ENCODE data around the gene MED27. TPM values are rescaled to one million over a fixed set of nuclear protein-coding genes. Genes with fewer than 3 reads are reported as not detected.
"Not testable (repeated sequence)": the region's sequence is repeated elsewhere in the genome, so short reads cannot be mapped to it uniquely, and the experiment has no call there.

The MED27 gene
- total RNA-seq, 1 donor, result 13.3 TPM

GRCh38 chr9:132062806-132063205 lies 16.9 kb downstream of the MED27 start:
- no peaks in the 10 kb centered on the region for H3K4me1 ChIP-seq (ENCODE audit: insufficient read depth, low read length)
- no peaks in the 10 kb centered on the region for H3K9me3 ChIP-seq (ENCODE audit: low read depth, low read length)
- no peak overlapping the region for H3K4me3 ChIP-seq (ENCODE audit: low read length)
- H3K27me3 ChIP-seq (ENCODE audit: insufficient read depth, low read length), result no peaks in the 10 kb centered on the region

GRCh38 chr9:132061526-132061925 lies 18.1 kb downstream of the MED27 start:
- Histone ChIP-seq H3K27me3 (ENCODE audit: insufficient read depth, low read length) (no peaks in the 10 kb centered on the region), H3K9me3 (ENCODE audit: low read depth, low read length) (no peaks in the 10 kb centered on the region), H3K4me3 (ENCODE audit: low read length) (no peak overlapping the region), H3K4me1 (ENCODE audit: insufficient read depth, low read length) (no peaks in the 10 kb centered on the region)

GRCh38 chr9:132059361-132059760 lies 20.3 kb downstream of the MED27 start:
- Histone ChIP-seq H3K9me3 (ENCODE audit: low read depth, low read length) (no peaks in the 10 kb centered on the region), H3K27me3 (ENCODE audit: insufficient read depth, low read length) (no peaks in the 10 kb centered on the region), H3K4me1 (ENCODE audit: insufficient read depth, low read length) (no peaks in the 10 kb centered on the region), H3K4me3 (ENCODE audit: low read length) (no peak overlapping the region)

- not testable (repeated sequence) for H3K4me3 ChIP-seq (ENCODE audit: low read length); H3K4me1 ChIP-seq (ENCODE audit: insufficient read depth, low read length); H3K27me3 ChIP-seq (ENCODE audit: insufficient read depth, low read length); H3K9me3 ChIP-seq (ENCODE audit: low read depth, low read length)
These were observed 21.4 kb downstream of the MED27 start for GRCh38 chr9:132058226-132058625.

GRCh38 chr9:132056717-132057560 lies 22.7 kb downstream of the MED27 start:
- Histone ChIP-seq H3K4me3 (ENCODE audit: low read length) (no peak overlapping the region), H3K4me1 (ENCODE audit: insufficient read depth, low read length) (no peaks in the 10 kb centered on the region)

GRCh38 chr9:132055756-132056155 lies 23.9 kb downstream of the MED27 start:
- Histone ChIP-seq H3K9me3 (ENCODE audit: low read depth, low read length) (no peaks in the 10 kb centered on the region), H3K4me1 (ENCODE audit: insufficient read depth, low read length) (no peaks in the 10 kb centered on the region), H3K4me3 (ENCODE audit: low read length) (no peak overlapping the region), H3K27me3 (ENCODE audit: insufficient read depth, low read length) (no peaks in the 10 kb centered on the region)

More at GRCh38 chr9:132056717-132057560, 22.7 kb downstream of the MED27 start:
- Histone ChIP-seq H3K27me3 (ENCODE audit: insufficient read depth, low read length) (no peaks in the 10 kb centered on the region), H3K9me3 (ENCODE audit: low read depth, low read length) (no peaks in the 10 kb centered on the region)

- Histone ChIP-seq H3K27me3 (ENCODE audit: insufficient read depth, low read length) (no peaks in the 10 kb centered on the region), H3K4me1 (ENCODE audit: insufficient read depth, low read length) (no peaks in the 10 kb centered on the region), H3K9me3 (ENCODE audit: low read depth, low read length) (no peaks in the 10 kb centered on the region), H3K4me3 (ENCODE audit: low read length) (no peak overlapping the region)
These were observed 25.6 kb downstream of the MED27 start for GRCh38 chr9:132054024-132054423.

GRCh38 chr9:132049900-132050299 lies 29.8 kb downstream of the MED27 start:
- no peaks in the 10 kb centered on the region for H3K9me3 ChIP-seq (ENCODE audit: low read depth, low read length)
- H3K4me3 ChIP-seq (ENCODE audit: low read length), result no peak overlapping the region
- H3K4me1 ChIP-seq (ENCODE audit: insufficient read depth, low read length), result no peaks in the 10 kb centered on the region
- H3K27me3 ChIP-seq (ENCODE audit: insufficient read depth, low read length), result no peaks in the 10 kb centered on the region

GRCh38 chr9:132049323-132049882 lies 30.3 kb downstream of the MED27 start:
- no peak overlapping the region for H3K4me3 ChIP-seq (ENCODE audit: low read length)
- H3K27me3 ChIP-seq (ENCODE audit: insufficient read depth, low read length), result no peaks in the 10 kb centered on the region
- no peaks in the 10 kb centered on the region for H3K9me3 ChIP-seq (ENCODE audit: low read depth, low read length)
- H3K4me1 ChIP-seq (ENCODE audit: insufficient read depth, low read length), result no peaks in the 10 kb centered on the region

- no peaks in the 10 kb centered on the region for H3K9me3 ChIP-seq (ENCODE audit: low read depth, low read length)
- H3K27me3 ChIP-seq (ENCODE audit: insufficient read depth, low read length), result no peaks in the 10 kb centered on the region
- no peaks in the 10 kb centered on the region for H3K4me1 ChIP-seq (ENCODE audit: insufficient read depth, low read length)
- no peak overlapping the region for H3K4me3 ChIP-seq (ENCODE audit: low read length)
These were observed 31.5 kb downstream of the MED27 start for GRCh38 chr9:132048201-132048600.

- H3K27me3 ChIP-seq (ENCODE audit: insufficient read depth, low read length), result no peaks in the 10 kb centered on the region
These were observed 33.2 kb downstream of the MED27 start for GRCh38 chr9:132046456-132046855.

GRCh38 chr9:132044176-132044875 lies 35.3 kb downstream of the MED27 start:
- no peak overlapping the region for H3K4me3 ChIP-seq (ENCODE audit: low read length)

More at GRCh38 chr9:132046456-132046855, 33.2 kb downstream of the MED27 start:
- no peaks in the 10 kb centered on the region for H3K4me1 ChIP-seq (ENCODE audit: insufficient read depth, low read length)
- H3K9me3 ChIP-seq (ENCODE audit: low read depth, low read length), result no peaks in the 10 kb centered on the region
- H3K4me3 ChIP-seq (ENCODE audit: low read length), result no peak overlapping the region

GRCh38 chr9:132043708-132044107 lies 36.0 kb downstream of the MED27 start:
- Histone ChIP-seq H3K4me3 (ENCODE audit: low read length) (no peak overlapping the region), H3K9me3 (ENCODE audit: low read depth, low read length) (no peaks in the 10 kb centered on the region), H3K4me1 (ENCODE audit: insufficient read depth, low read length) (no peaks in the 10 kb centered on the region), H3K27me3 (ENCODE audit: insufficient read depth, low read length) (no peaks in the 10 kb centered on the region)

More at GRCh38 chr9:132044176-132044875, 35.3 kb downstream of the MED27 start:
- Histone ChIP-seq H3K27me3 (ENCODE audit: insufficient read depth, low read length) (no peaks in the 10 kb centered on the region), H3K4me1 (ENCODE audit: insufficient read depth, low read length) (no peaks in the 10 kb centered on the region), H3K9me3 (ENCODE audit: low read depth, low read length) (no peaks in the 10 kb centered on the region)

- no peaks in the 10 kb centered on the region for H3K27me3 ChIP-seq (ENCODE audit: insufficient read depth, low read length)
- no peaks in the 10 kb centered on the region for H3K9me3 ChIP-seq (ENCODE audit: low read depth, low read length)
- no peak overlapping the region for H3K4me3 ChIP-seq (ENCODE audit: low read length)
- no peaks in the 10 kb centered on the region for H3K4me1 ChIP-seq (ENCODE audit: insufficient read depth, low read length)
These were observed 37.3 kb downstream of the MED27 start for GRCh38 chr9:132042324-132042723.

- no peaks in the 10 kb centered on the region for H3K27me3 ChIP-seq (ENCODE audit: insufficient read depth, low read length)
- H3K4me3 ChIP-seq (ENCODE audit: low read length), result no peak overlapping the region
- no peaks in the 10 kb centered on the region for H3K9me3 ChIP-seq (ENCODE audit: low read depth, low read length)
- no peaks in the 10 kb centered on the region for H3K4me1 ChIP-seq (ENCODE audit: insufficient read depth, low read length)
These were observed 37.9 kb downstream of the MED27 start for GRCh38 chr9:132041798-132042197.
